ENCODE data around the gene BRINP3. TPM values are rescaled to one million over a fixed set of nuclear protein-coding genes. Genes with fewer than 3 reads are reported as not detected.

BRINP3 gene
- polyA plus RNA-seq, 1 experiment: 0.14 TPM

GRCh38 chr1:190327271-190327670 lies 150.4 kb downstream of the BRINP3 start:
- no peaks in the 10 kb centered on the region for H3K27me3 ChIP-seq (ENCODE audit: control insufficient read depth, insufficient read depth, low read length)
- CTCF ChIA-PET: no interaction called here
- TF ChIP-seq CTCF (IDR thresholded peaks at IDR 0.05; ENCODE audit: low read depth, low read length): no peak
- no peak overlapping the region for H3K4me3 ChIP-seq (ENCODE audit: low read depth, low read length)
- DNase-seq (ENCODE audit: low read depth, low spot score): no peak
- H3K27ac ChIP-seq (ENCODE audit: low read depth, low read length): no peak overlapping the region
- H3K9me3 ChIP-seq (ENCODE audit: control insufficient read depth, insufficient read depth, low read length): no peaks in the 10 kb centered on the region
- POLR2A ChIA-PET: no interaction called here

- POLR2A ChIA-PET: no interaction called here
Measured at GRCh38 chr1:190323530-190323929, 154.1 kb downstream of the BRINP3 start.

GRCh38 chr1:190322274-190322673 lies 155.4 kb downstream of the BRINP3 start:
- no peak overlapping the region for H3K27ac ChIP-seq (ENCODE audit: low read depth, low read length)
- H3K9me3 ChIP-seq (ENCODE audit: control insufficient read depth, insufficient read depth, low read length): no peaks in the 10 kb centered on the region
- ChIA-PET POLR2A (no interaction called here), CTCF (interaction anchor here (0.9 kb wide), 1 partner anchor 1540 kb away, joined by 3 read pairs; no protein-coding TSS in a partner anchor)
- H3K27me3 ChIP-seq (ENCODE audit: control insufficient read depth, insufficient read depth, low read length): no peaks in the 10 kb centered on the region
- DNase-seq (ENCODE audit: low read depth, low spot score): no peak
- no peak overlapping the region for H3K4me3 ChIP-seq (ENCODE audit: low read depth, low read length)
- TF ChIP-seq CTCF (IDR thresholded peaks at IDR 0.05; ENCODE audit: low read depth, low read length): no peak

More at GRCh38 chr1:190323530-190323929, 154.1 kb downstream of the BRINP3 start:
- no peaks in the 10 kb centered on the region for H3K27me3 ChIP-seq (ENCODE audit: control insufficient read depth, insufficient read depth, low read length)
- DNase-seq (ENCODE audit: low read depth, low spot score): no peak
- CTCF ChIA-PET: no interaction called here
- no peak for TF ChIP-seq CTCF (IDR thresholded peaks at IDR 0.05; ENCODE audit: low read depth, low read length)
- no peak overlapping the region for H3K27ac ChIP-seq (ENCODE audit: low read depth, low read length)
- no peaks in the 10 kb centered on the region for H3K9me3 ChIP-seq (ENCODE audit: control insufficient read depth, insufficient read depth, low read length)
- H3K4me3 ChIP-seq (ENCODE audit: low read depth, low read length): no peak overlapping the region

GRCh38 chr1:190320952-190321351 lies 156.7 kb downstream of the BRINP3 start:
- CTCF ChIA-PET: interaction anchor here (0.6 to 1.2 kb wide), 6 partner anchors 13 to 1106 kb away, joined by 3 to 6 read pairs (median 4); no protein-coding TSS in a partner anchor
- POLR2A ChIA-PET: no interaction called here
- peak; percentile 10 for DNase-seq (ENCODE audit: low read depth, low spot score)

GRCh38 chr1:190312763-190313162 lies 164.9 kb downstream of the BRINP3 start:
- no peak for TF ChIP-seq CTCF (IDR thresholded peaks at IDR 0.05; ENCODE audit: low read depth, low read length)
- no peak for DNase-seq (ENCODE audit: low read depth, low spot score)
- Histone ChIP-seq H3K27ac (ENCODE audit: low read depth, low read length) (no peak overlapping the region), H3K27me3 (ENCODE audit: control insufficient read depth, insufficient read depth, low read length) (no peaks in the 10 kb centered on the region), H3K4me3 (ENCODE audit: low read depth, low read length) (no peak overlapping the region), H3K9me3 (ENCODE audit: control insufficient read depth, insufficient read depth, low read length) (no peaks in the 10 kb centered on the region)
- ChIA-PET CTCF (no interaction called here), POLR2A (no interaction called here)

More at GRCh38 chr1:190320952-190321351, 156.7 kb downstream of the BRINP3 start:
- Histone ChIP-seq H3K9me3 (ENCODE audit: control insufficient read depth, insufficient read depth, low read length) (no peaks in the 10 kb centered on the region), H3K27ac (ENCODE audit: low read depth, low read length) (no peak overlapping the region), H3K4me3 (ENCODE audit: low read depth, low read length) (no peak overlapping the region), H3K27me3 (ENCODE audit: control insufficient read depth, insufficient read depth, low read length) (no peaks in the 10 kb centered on the region)
- TF ChIP-seq CTCF (IDR thresholded peaks at IDR 0.05; ENCODE audit: low read depth, low read length): peak; percentile 60

All from AG04450 (cell line).